Keratinocyte (primary cell): ENCODE results near the gene RAB11FIP2.

Source experiments
- CTCF ChIP-seq, 3 experiments: IDR thresholded peaks in 1 of 3; conservative IDR thresholded peaks in 1 of 3; optimal IDR thresholded peaks in 1 of 3; 2 replicates in 2 of 3; 3 replicates in 1 of 3; pipeline versions ENCODE3 to v1.5.1; 2011; ENCODE audit warnings: low read length in 3 of 3, mild to moderate bottlenecking in 3 of 3, moderate library complexity in 2 of 3, control low read depth in 1 of 3, inconsistent platforms in 1 of 3; ENCODE audit not compliant: insufficient read depth in 2 of 3; ENCODE audit errors: extremely low read depth in 1 of 3
- EZH2 ChIP-seq: IDR thresholded peaks from one replicate; pipeline ENCODE4 v1.6.1; 2012; ENCODE audit warnings: inconsistent platforms, mild to moderate bottlenecking, low read length, moderate library complexity

DNA sequence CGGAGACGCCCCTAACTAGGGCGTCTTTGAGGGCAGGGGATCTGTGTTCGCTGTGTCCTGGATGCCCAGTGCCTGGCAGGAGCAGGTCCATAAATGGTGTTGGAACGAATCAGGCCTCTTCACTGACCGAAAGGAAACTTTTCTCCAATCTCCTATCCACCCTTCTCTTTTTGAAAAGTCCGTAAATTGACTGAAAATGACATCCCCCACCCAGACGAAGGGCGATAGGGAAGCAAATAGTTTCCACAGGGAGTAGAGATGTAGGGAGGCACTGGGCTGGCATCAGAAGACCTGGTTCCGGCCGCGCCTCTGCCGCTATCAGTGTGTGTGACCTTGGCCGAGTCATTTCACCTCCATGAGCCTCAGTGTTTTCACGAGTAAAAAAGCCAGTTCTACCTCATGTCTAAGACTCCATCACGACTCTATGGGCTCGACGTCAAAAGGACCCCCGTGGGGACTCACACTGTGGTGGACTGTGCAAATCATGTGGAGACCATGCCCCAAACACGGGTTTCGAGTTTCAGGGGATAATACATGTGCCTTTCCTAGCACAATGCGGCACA, 497 bp upstream of the RAB11FIP2 start:
- TF ChIP-seq CTCF (optimal IDR thresholded peaks at IDR 0.05 in 1 of 3, IDR thresholded peaks at IDR 0.05 in 1 of 3, conservative IDR thresholded peaks at IDR 0.05 in 1 of 3; ENCODE audit: extremely low read depth in 1 of 3, insufficient read depth in 2 of 3, low read length in 3 of 3) (no peak), EZH2 (no peak)
